HL-60 (cell line): ENCODE data around the gene RBM33.

Experiments used
- DNase-seq, 2 experiments: peaks; one replicate each; pipeline ENCODE4 v3.0.0-alpha.2; 2010 to 2020; ENCODE audit warnings: low read depth in 1 of 2, low spot score in 1 of 2
- H3K27ac ChIP-seq: fragments of 250-450 bp; sonication (Bioruptor Pico); replicated peaks from 2 replicates; pipeline ENCODE4 v1.5.1; 2020; ENCODE audit warnings: mild to moderate bottlenecking, moderate library complexity
- H3K27me3 ChIP-seq: fragments of 250-450 bp; sonication (Bioruptor Pico); 2 replicates; pipeline ENCODE4 v1.5.1; 2021; ENCODE audit warnings: mild to moderate bottlenecking, moderate library complexity; ENCODE audit not compliant: insufficient read depth, poor library complexity, severe bottlenecking
- H3K4me3 ChIP-seq: replicated peaks from 2 replicates; pipeline ENCODE4 v1.5.1; 2011; ENCODE audit warnings: mild to moderate bottlenecking, control low read depth, low read length; ENCODE audit not compliant: insufficient read depth
- GABPA ChIP-seq: IDR thresholded peaks from 2 replicates; pipeline ENCODE4 v1.6.1; 2012; ENCODE audit warnings: low read depth
- POLR2AphosphoS5 ChIP-seq: IDR thresholded peaks from 2 replicates; pipeline ENCODE4 v1.6.1; 2012; ENCODE audit warnings: low read depth
- SPI1 ChIP-seq: IDR thresholded peaks from 2 replicates; pipeline ENCODE4 v1.6.1; 2012; ENCODE audit warnings: low read depth, mild to moderate bottlenecking, borderline replicate concordance
- TF ChIP-seq, protein P1 (sequence below): IDR thresholded peaks from one replicate; pipeline ENCODE4 v1.5.1; 2011; ENCODE audit warnings: low read length, control low read depth, inconsistent platforms; ENCODE audit not compliant: insufficient read depth
- TF ChIP-seq, protein P2 (sequence below): IDR thresholded peaks from 2 replicates; pipeline ENCODE4 v1.6.1; 2012; ENCODE audit warnings: low read depth; ENCODE audit not compliant: insufficient replicate concordance

Gene RBM33

DNA sequence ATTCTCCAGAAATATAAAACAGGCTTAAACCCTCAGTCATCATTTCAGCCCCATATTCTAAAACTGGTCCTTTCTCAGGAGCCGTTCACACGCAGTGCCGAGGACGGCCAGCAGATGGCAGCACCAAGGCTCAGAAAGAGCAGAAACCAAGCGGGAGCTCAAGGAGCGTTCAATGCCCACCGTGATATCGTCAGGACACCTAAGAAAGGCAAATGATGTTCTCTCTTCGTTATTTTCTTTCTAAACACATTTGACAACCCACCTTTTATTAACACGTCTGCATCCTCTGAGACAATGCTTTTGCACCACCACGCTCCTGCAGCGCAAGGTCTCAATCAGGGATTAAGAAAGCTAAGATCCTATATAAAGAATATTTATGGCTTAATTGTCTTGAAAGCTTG, 45.7 kb upstream of the RBM33 start:
- TF ChIP-seq GABPA = no peak
- TF ChIP-seq, protein P1, sequence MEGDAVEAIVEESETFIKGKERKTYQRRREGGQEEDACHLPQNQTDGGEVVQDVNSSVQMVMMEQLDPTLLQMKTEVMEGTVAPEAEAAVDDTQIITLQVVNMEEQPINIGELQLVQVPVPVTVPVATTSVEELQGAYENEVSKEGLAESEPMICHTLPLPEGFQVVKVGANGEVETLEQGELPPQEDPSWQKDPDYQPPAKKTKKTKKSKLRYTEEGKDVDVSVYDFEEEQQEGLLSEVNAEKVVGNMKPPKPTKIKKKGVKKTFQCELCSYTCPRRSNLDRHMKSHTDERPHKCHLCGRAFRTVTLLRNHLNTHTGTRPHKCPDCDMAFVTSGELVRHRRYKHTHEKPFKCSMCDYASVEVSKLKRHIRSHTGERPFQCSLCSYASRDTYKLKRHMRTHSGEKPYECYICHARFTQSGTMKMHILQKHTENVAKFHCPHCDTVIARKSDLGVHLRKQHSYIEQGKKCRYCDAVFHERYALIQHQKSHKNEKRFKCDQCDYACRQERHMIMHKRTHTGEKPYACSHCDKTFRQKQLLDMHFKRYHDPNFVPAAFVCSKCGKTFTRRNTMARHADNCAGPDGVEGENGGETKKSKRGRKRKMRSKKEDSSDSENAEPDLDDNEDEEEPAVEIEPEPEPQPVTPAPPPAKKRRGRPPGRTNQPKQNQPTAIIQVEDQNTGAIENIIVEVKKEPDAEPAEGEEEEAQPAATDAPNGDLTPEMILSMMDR = peak; percentile 94
- H3K27ac ChIP-seq = no peak overlapping the region
- DNase-seq = peak in 1 of 2 experiments; percentile 72
- H3K27me3 ChIP-seq = no peaks in the 10 kb centered on the region
- no peak overlapping the region for H3K4me3 ChIP-seq

DNA sequence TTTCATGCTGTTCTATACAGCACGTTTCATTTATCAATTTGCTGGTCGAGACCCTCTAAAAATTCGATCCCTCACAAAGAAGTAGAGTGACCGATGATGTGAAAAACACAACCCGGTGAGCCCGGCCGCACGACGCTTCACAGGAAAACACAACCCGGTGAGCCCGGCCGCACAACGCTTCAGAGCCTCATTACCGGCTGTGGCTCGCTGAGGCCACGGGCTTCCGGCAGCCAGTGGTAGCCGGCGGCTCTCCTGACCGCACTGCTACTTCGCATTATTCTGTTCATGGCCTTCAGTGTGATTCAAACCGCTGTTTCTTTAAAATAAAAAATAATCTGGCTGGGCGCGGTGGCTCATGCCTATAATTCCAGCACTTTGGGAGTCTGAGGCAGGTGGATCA, 42.3 kb upstream of the RBM33 start:
- no peak for DNase-seq
- Histone ChIP-seq H3K27me3 (no peaks in the 10 kb centered on the region), H3K27ac (no peak overlapping the region), H3K4me3 (no peak overlapping the region)
- no peak for TF ChIP-seq SPI1
- TF ChIP-seq, protein P1 = no peak
- TF ChIP-seq POLR2AphosphoS5 = no peak
- no peak for TF ChIP-seq GABPA
- TF ChIP-seq, protein P2, sequence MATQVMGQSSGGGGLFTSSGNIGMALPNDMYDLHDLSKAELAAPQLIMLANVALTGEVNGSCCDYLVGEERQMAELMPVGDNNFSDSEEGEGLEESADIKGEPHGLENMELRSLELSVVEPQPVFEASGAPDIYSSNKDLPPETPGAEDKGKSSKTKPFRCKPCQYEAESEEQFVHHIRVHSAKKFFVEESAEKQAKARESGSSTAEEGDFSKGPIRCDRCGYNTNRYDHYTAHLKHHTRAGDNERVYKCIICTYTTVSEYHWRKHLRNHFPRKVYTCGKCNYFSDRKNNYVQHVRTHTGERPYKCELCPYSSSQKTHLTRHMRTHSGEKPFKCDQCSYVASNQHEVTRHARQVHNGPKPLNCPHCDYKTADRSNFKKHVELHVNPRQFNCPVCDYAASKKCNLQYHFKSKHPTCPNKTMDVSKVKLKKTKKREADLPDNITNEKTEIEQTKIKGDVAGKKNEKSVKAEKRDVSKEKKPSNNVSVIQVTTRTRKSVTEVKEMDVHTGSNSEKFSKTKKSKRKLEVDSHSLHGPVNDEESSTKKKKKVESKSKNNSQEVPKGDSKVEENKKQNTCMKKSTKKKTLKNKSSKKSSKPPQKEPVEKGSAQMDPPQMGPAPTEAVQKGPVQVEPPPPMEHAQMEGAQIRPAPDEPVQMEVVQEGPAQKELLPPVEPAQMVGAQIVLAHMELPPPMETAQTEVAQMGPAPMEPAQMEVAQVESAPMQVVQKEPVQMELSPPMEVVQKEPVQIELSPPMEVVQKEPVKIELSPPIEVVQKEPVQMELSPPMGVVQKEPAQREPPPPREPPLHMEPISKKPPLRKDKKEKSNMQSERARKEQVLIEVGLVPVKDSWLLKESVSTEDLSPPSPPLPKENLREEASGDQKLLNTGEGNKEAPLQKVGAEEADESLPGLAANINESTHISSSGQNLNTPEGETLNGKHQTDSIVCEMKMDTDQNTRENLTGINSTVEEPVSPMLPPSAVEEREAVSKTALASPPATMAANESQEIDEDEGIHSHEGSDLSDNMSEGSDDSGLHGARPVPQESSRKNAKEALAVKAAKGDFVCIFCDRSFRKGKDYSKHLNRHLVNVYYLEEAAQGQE = no peak

DNA sequence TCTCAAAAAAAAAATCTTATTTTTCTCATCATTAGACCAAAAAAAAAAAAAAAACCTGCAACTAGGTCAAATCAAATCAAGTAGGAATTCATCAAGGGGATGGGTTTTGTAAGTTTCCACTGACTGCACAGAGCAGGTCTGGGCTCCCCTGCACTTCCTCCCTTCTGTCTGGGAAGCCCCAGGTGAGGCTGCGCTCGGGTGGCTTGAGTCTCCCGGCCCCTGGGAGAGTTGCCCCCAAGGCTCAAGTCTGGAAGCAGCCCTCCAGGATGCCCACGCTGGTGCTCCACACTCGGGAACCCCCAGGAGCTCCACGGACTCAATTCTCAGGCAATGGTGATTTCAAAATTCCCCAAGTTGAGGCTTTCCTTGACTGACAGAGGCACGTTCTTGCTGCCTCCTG, 41.7 kb upstream of the RBM33 start:
- Histone ChIP-seq H3K27ac (no peak overlapping the region), H3K4me3 (no peak overlapping the region), H3K27me3 (no peaks in the 10 kb centered on the region)
- DNase-seq = no peak
- TF ChIP-seq SPI1 = peak; percentile 33; the same call in 1 of the 2 replicates
- no peak for TF ChIP-seq POLR2AphosphoS5

DNA sequence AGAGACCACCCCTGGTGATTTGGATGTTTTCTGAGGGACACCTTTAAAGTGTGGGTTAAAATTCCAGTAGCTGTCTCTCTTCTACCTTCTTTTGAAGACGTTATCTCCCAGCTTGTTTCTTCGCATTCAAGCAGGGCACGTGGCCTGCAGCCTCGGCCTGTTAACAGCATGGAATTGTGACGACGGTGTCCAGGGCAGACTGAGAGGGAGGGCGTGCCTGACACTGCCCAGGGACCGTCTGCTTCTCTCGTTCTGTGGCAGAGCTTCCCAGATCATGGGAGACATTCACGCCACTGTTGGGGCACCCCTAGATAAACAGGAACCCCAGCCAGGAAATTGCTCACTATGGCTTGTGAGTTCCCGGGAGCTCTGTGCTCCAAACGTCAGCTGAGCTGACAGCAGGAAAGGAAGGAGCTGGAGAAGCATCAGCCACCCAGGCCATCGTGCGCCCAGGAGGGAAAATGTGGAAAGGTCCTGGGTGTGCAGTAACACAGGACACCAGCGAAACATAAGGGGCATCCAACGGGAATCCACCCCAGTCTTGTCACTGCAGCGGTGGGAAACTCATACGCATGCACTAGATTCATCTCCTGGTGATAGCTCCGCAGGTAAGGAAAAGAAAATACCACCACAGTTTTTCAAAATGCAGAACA, 41.1 kb upstream of the RBM33 start:
- TF ChIP-seq POLR2AphosphoS5 = no peak
- TF ChIP-seq, protein P2 = no peak
- TF ChIP-seq, protein P1 = no peak
- TF ChIP-seq SPI1 = no peak
- no peak for TF ChIP-seq GABPA
- Histone ChIP-seq H3K4me3 (no peak overlapping the region), H3K27me3 (no peaks in the 10 kb centered on the region), H3K27ac (no peak overlapping the region)
- no peak for DNase-seq
